Panc1 (cell line): ENCODE data around the gene WNT9A.

ENCODE experiments used
- POLR2AphosphoS5 ChIP-seq: IDR thresholded peaks from 2 replicates; pipeline ENCODE4 v1.6.1; 2012; ENCODE audit warnings: mild to moderate bottlenecking, low read depth, low read length, moderate library complexity
- REST ChIP-seq, 2 experiments: IDR thresholded peaks; 2 replicates each; pipeline ENCODE4 v1.6.1; 2011 to 2012; ENCODE audit warnings: low read depth in 2 of 2, control low read depth in 1 of 2, low read length in 1 of 2, mild to moderate bottlenecking in 1 of 2, moderate library complexity in 1 of 2; ENCODE audit not compliant: insufficient read depth in 1 of 2
- TCF7L2 ChIP-seq: IDR thresholded peaks from 2 replicates; pipeline ENCODE4 v1.6.1; 2011; ENCODE audit warnings: mild to moderate bottlenecking, low read depth, low read length, inconsistent platforms
- TF ChIP-seq, protein P1 (sequence below): fragments of 450-650 bp; IDR thresholded peaks from 2 replicates; pipeline ENCODE4 v1.5.1; 2017; ENCODE audit warnings: mild to moderate bottlenecking

- TF ChIP-seq, protein P1, sequence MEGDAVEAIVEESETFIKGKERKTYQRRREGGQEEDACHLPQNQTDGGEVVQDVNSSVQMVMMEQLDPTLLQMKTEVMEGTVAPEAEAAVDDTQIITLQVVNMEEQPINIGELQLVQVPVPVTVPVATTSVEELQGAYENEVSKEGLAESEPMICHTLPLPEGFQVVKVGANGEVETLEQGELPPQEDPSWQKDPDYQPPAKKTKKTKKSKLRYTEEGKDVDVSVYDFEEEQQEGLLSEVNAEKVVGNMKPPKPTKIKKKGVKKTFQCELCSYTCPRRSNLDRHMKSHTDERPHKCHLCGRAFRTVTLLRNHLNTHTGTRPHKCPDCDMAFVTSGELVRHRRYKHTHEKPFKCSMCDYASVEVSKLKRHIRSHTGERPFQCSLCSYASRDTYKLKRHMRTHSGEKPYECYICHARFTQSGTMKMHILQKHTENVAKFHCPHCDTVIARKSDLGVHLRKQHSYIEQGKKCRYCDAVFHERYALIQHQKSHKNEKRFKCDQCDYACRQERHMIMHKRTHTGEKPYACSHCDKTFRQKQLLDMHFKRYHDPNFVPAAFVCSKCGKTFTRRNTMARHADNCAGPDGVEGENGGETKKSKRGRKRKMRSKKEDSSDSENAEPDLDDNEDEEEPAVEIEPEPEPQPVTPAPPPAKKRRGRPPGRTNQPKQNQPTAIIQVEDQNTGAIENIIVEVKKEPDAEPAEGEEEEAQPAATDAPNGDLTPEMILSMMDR, result no peak
- TF ChIP-seq POLR2AphosphoS5 (no peak), REST (IDR thresholded peaks at IDR 0.05; ENCODE audit: insufficient read depth in 1 of 2, low read depth in 2 of 2, low read length in 1 of 2) (no peak), TCF7L2 (no peak)
These were observed 26.8 kb downstream of the WNT9A start for GRCh38 chr1:227920896-227921295.
